Measurements from ENCODE around the gene HUS1.
"Not testable (repeated sequence)": the region's sequence is repeated elsewhere in the genome, so short reads cannot be mapped to it uniquely, and the experiment has no call there.

HUS1 gene

DNA sequence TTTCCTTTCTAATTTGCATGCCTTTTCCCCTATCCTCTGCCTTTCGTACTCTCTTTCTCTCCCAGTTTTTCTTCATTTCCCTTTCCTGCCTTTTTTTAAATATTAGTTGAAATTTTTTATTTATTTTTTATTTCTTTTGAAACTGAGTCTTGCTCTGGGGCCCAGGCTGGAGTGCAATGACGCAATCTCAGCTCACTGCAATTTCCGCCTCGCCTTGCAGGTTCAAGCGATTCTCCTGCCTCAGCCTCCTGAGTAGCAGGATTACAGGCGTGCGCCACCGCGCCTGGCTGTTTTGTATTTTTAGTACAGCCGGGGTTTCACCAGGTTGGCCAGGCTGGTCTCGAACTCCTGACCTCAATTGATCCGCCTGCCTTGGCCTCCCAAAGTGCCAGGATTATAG, 20.0 kb upstream of the HUS1 start:
- FAIRE-seq = no peak
- DNase-seq (ENCODE audit: insufficient read length) = no peak
- TF ChIP-seq TAF1 (IDR thresholded peaks at IDR 0.05; ENCODE audit: borderline replicate concordance, low read depth, low read length) = no peak
- TF ChIP-seq POLR2A (IDR thresholded peaks at IDR 0.05; ENCODE audit: low read depth, low read length) = no peak

DNA sequence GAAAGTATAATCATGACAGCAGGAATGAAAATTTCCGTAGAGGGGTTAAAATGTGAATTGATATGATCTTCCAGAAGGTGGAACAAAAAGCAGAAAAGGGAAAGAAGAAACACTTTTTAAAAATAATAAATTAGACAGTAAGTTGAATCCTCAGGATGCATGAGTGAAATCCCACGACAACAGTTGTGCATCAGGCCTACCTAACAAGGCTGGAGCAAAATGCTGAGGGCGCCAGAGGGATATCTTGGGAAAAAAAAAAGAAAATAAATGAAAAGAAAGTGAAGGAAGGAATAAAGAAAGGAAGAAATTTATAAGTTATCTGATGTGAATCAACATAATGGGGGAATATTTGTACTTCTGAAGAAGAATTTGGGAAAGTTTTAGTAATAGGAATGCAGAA, 13.0 kb upstream of the HUS1 start:
- DNase-seq (ENCODE audit: insufficient read length) (no peak), FAIRE-seq (no peak)
- TF ChIP-seq POLR2A (IDR thresholded peaks at IDR 0.05; ENCODE audit: low read depth, low read length) = no peak

DNA sequence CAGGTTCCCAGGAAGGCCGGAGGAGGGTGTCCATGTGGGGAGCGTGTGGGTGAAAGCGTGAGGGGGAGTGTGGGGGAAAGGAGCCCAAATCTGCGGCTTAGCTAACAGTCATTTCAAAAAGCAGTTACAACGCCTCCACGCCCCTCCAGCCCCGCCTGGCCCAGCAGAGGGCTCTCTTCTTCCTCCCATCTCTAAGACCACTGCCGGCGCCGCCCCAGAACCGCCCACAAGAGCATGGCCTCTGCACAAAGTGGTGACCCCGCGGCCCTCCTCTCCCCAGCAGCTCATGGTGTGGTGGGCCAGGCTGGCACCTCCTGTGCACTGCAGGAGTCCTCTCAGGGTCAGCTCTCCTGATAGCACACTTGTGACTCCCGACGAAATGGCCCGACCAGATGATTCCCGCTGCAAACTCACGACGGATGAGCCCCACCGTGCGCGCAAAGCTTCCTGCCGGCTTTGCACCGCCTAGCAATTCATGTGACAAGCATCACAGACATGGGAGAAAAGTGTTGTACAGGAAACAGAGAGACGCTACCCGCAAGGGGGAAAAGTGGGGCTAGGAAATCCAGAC, 12.4 kb upstream of the HUS1 start:
- TF ChIP-seq POLR2AphosphoS5 (IDR thresholded peaks at IDR 0.05; ENCODE audit: low read depth, low read length) (peak; percentile 42; the same call in 1 of the 2 replicates), POLR2A (IDR thresholded peaks at IDR 0.05; ENCODE audit: low read depth, low read length) (peak; percentile 54; the same call in 1 of the 2 replicates), TAF1 (IDR thresholded peaks at IDR 0.05; ENCODE audit: borderline replicate concordance, low read depth, low read length) (0 out of 2 replicates have a peak, but pooled peaks have one; percentile 31)
- FAIRE-seq (peak; percentile 91), DNase-seq (ENCODE audit: insufficient read length) (peak; percentile 77)

DNA sequence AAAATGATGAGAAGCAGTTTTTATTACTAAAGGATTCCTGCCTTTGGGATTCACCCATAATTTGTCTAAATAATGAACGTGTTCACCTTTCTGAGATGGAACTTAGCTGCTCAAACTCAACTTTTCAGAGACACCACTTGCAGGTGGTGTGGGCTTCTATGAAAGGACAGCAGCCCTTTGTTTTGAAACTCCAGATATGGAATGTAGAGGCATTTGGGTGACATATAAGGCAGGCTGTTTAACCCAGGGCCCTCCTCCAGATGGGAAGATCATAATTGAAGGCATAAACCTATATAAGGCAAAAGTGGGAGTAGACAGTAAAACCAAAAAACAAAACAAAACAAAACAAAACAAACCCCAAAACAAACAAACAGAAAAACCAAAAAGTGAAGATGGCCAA, 11.9 kb upstream of the HUS1 start:
- DNase-seq (ENCODE audit: insufficient read length) (no peak), FAIRE-seq (peak; percentile 9)
- no peak for TF ChIP-seq POLR2AphosphoS5 (IDR thresholded peaks at IDR 0.05; ENCODE audit: low read depth, low read length)
- TF ChIP-seq POLR2A (IDR thresholded peaks at IDR 0.05; ENCODE audit: low read depth, low read length) = no peak
- TF ChIP-seq TAF1 (IDR thresholded peaks at IDR 0.05; ENCODE audit: borderline replicate concordance, low read depth, low read length) = no peak

DNA sequence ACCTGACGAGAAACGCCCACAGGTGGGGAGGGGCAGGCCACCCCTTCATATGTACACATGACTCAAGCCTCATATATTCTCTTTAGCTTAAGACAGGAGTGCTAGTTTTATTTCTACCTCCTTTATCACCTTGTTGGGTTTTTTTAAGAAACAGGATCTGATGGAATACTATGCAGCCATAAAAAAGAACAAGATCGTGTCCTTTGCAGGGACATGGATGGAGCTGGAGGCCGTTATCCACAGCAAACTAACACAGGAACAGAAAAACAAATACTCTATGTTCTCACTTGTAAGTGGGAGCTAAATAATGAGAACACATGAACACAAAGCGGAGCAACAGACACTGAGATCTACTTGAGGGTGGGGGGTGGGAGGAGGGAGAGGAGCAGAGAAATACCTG, 11.2 kb upstream of the HUS1 start:
- TF ChIP-seq TAF1 (IDR thresholded peaks at IDR 0.05; ENCODE audit: borderline replicate concordance, low read depth, low read length) (no peak), POLR2A (IDR thresholded peaks at IDR 0.05; ENCODE audit: low read depth, low read length) (no peak), POLR2AphosphoS5 (IDR thresholded peaks at IDR 0.05; ENCODE audit: low read depth, low read length) (no peak)
- FAIRE-seq = no peak

DNA sequence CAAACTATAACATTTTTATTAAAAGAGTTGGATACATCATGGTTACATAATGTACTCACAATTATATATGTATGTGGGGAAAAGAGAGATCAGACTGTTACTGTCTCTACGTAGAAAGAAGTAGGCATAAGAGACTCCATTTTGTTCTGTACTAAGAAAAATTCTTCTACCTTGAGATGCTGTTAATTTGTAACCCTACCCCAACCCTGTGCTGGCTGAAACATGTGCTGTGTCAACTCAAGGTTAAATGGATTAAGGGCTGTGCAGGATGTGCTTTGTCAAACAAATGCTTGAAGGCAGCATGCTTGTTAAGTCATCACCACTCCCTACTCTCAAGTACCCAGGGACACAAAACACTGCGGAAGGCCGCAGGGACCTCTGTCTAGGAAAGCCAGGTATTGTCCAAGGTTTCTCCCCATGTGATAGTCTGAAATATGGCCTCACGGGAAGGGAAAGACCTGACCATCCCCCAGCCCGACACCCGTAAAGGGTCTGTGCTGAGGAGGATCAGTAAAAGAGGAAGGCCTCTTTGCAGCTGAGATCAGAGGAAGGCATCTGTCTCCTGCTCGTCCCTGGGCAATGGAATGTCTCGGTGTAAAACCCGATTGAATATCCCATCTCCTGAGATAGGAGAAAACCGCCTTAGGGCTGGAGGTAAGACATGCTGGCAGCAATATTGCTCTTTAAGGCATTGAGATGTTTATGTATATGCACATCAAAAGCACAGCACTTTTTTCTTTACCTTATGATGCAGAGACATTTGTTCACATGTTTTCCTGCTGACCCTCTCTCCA, 10.4 kb upstream of the HUS1 start:
- not testable (repeated sequence) for FAIRE-seq; DNase-seq (ENCODE audit: insufficient read length)

More for the DNA sequence above, 11.2 kb upstream of the HUS1 start:
- DNase-seq (ENCODE audit: insufficient read length) = no peak

DNA sequence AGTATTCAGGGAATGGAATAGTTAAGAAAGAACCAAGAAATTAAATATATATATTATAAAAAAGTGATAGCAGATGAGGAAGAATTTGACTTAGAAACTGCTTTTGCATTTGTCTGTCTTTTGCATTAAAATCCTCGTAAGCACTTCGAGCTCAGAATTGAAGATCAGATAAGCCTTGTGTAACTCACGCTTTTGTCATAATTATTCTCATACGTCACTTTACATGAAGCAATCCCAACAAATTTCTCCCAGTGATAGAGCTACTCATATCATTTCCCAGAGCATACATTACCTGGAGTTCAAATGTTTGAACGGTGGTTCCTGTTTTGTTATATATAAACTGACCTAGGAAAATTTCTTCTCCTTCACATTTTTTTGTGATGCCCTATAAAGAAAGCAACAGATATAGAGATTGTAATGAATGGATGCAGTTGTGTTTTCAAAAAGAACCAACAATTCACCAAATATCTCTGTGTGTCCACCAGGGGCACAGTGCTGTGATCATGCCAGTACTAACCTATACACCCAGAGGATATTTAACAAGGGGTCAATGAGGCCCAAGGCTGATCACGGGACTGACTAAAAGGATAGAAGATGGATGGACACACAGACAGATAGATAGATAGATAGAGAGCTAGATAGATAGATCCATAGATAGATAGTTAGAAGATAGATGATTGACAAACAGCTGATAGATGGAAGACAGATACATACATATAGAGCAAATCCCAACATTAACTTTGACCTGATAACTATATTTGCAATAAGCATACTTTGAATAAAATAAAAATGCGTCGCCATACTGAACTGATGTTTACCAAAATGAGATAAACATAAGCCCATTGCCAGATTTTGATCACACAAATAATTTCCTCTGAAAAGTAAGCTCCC, 9.3 kb upstream of the HUS1 start:
- FAIRE-seq (no peak), DNase-seq (ENCODE audit: insufficient read length) (no peak)
- TF ChIP-seq POLR2A (IDR thresholded peaks at IDR 0.05; ENCODE audit: low read depth, low read length) = no peak
- no peak for TF ChIP-seq TAF1 (IDR thresholded peaks at IDR 0.05; ENCODE audit: borderline replicate concordance, low read depth, low read length)
- no peak for TF ChIP-seq POLR2AphosphoS5 (IDR thresholded peaks at IDR 0.05; ENCODE audit: low read depth, low read length)

DNA sequence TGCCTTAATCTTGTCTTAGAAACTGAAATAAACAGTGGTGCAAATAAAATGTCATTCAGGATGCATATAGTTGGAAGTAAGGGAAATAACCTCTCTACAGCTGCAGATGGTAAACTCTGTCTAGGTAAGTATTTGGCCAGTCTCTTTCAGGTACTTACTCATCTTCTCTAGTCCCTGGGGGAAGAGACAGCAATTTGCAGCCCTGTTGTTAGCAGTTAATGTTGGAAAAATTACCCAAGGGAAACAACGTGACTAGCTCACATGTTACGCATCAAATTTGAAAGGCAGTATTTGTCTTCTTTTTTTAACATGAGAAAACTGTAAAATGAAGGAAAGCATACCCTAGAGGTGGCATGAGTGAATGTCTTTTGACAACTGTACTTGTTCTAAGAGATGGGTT, 3.2 kb upstream of the HUS1 start:
- DNase-seq (ENCODE audit: insufficient read length) (no peak), FAIRE-seq (no peak)
- TF ChIP-seq POLR2A (IDR thresholded peaks at IDR 0.05; ENCODE audit: low read depth, low read length) (no peak), POLR2AphosphoS5 (IDR thresholded peaks at IDR 0.05; ENCODE audit: low read depth, low read length) (no peak), TAF1 (IDR thresholded peaks at IDR 0.05; ENCODE audit: borderline replicate concordance, low read depth, low read length) (no peak)

DNA sequence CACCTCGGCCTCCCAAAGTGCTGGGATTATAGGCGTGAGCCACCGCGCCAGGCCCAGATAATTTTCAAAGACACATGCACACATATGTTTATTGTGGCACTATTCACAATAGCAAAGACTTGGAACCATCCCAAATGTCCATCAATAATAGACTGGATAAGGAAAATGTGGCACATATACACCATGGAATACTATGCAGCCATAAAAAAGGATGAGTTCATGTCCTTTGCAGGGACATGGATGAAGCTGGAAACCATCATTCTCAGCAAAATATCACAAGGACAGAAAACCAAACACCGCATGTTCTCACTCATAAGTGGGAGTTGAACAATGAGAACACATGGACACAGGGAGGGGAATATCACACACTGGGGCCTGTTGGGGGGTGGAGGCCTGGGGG, 1.2 kb upstream of the HUS1 start:
- FAIRE-seq; DNase-seq (ENCODE audit: insufficient read length): not testable (repeated sequence)

DNA sequence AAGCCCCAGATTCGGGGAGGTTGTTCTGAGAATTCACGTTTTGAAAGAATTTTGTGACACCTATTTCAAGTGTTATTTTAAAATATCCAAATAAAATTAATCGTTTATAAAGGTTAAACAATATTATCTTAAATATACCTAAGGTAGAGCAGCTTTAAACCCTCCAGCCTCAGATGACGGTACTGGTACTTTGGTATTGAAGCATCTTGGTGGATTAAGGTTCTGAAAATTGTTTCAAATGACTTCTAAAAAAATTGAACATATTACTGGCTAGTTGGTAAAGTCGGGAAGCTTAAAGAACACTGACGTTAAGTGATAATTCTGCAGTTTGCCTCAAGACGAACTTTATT, 392 bp upstream of the HUS1 start:
- TF ChIP-seq POLR2A (IDR thresholded peaks at IDR 0.05; ENCODE audit: low read depth, low read length) (no peak), POLR2AphosphoS5 (IDR thresholded peaks at IDR 0.05; ENCODE audit: low read depth, low read length) (no peak), TAF1 (IDR thresholded peaks at IDR 0.05; ENCODE audit: borderline replicate concordance, low read depth, low read length) (no peak)
- DNase-seq (ENCODE audit: insufficient read length) (no peak), FAIRE-seq (no peak)

DNA sequence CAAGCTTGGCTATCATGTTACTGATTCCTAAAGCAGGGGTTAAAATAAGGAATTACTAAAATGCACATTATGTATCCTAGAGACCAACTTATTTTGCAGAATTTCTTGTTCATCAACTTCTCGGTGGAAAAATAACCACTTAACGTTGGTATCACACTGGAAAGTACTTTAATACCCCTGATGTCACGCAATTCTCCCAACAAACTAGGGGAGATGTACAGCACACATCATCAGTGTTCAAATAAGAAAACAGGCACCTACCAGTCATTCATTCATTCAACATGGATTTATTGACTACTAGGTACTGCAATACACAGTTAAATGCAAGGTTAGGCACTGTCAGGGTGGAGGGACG, 648 bp downstream of the HUS1 start:
- no peak for TF ChIP-seq POLR2A (IDR thresholded peaks at IDR 0.05; ENCODE audit: low read depth, low read length)
- FAIRE-seq (no peak), DNase-seq (ENCODE audit: insufficient read length) (no peak)

DNA sequence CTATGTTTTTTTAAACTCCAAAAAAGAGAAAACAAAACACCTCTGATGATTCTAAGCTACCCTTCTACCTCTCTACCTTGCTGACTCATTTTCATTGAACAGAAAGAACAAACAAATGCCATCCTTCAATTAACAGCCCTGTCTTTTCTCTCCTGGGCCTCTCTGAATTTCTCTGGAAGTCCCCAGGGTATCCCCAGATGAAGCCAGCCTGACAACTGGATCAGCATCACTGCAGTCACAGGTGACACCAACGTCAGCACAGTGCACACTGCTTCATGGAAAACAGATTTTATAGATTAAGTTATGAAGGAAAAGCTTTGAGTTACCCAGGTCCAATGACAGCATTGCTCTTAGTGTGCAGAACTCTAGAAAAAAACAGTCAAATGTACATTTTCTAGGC, 5.7 kb downstream of the HUS1 start:
- TF ChIP-seq TAF1 (IDR thresholded peaks at IDR 0.05; ENCODE audit: borderline replicate concordance, low read depth, low read length) (no peak), POLR2AphosphoS5 (IDR thresholded peaks at IDR 0.05; ENCODE audit: low read depth, low read length) (no peak), POLR2A (IDR thresholded peaks at IDR 0.05; ENCODE audit: low read depth, low read length) (no peak)
- FAIRE-seq = peak; percentile 58
- no peak for DNase-seq (ENCODE audit: insufficient read length)

Data from GM12892 (cell line).